ENCODE data around the gene TMEM266. TPM values are rescaled to one million over a fixed set of nuclear protein-coding genes. Genes with fewer than 3 reads are reported as not detected.

Gene TMEM266
- total RNA-seq, 1 donor from 2014 or later, result 0.21 TPM

DNA sequence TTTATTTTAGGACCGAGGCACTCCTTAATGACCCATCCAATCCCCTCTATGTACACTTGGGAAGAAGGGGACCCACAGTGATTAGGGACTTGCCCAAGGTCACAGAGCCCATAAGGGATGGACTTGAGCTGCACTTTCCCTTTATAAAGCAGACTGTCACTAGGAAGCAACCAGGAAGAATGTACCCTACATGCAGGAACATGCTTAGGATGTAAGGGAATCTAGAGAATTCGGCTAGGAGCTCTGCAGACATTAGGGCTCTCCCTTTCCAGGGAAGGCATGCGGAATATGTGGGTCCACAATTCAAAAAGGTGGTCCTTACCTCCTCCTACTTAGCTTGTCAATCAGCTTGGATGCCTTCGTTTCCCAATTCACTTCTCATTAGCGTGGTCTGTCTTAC, 78.7 kb downstream of the TMEM266 start:
- Histone ChIP-seq H3K36me3 (ENCODE audit: control insufficient read depth, insufficient read depth, low read length) (no peaks in the 10 kb centered on the region), H3K4me3 (ENCODE audit: low read depth, low read length) (no peak overlapping the region), H3K27me3 (ENCODE audit: control insufficient read depth, insufficient read depth, low read length) (peaks cover 3% of the 10 kb centered on the region)
- no peak for DNase-seq (ENCODE audit: low read depth)
- TF ChIP-seq, protein P1, sequence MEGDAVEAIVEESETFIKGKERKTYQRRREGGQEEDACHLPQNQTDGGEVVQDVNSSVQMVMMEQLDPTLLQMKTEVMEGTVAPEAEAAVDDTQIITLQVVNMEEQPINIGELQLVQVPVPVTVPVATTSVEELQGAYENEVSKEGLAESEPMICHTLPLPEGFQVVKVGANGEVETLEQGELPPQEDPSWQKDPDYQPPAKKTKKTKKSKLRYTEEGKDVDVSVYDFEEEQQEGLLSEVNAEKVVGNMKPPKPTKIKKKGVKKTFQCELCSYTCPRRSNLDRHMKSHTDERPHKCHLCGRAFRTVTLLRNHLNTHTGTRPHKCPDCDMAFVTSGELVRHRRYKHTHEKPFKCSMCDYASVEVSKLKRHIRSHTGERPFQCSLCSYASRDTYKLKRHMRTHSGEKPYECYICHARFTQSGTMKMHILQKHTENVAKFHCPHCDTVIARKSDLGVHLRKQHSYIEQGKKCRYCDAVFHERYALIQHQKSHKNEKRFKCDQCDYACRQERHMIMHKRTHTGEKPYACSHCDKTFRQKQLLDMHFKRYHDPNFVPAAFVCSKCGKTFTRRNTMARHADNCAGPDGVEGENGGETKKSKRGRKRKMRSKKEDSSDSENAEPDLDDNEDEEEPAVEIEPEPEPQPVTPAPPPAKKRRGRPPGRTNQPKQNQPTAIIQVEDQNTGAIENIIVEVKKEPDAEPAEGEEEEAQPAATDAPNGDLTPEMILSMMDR (IDR thresholded peaks at IDR 0.05; ENCODE audit: insufficient read depth, low read length, poor library complexity, severe bottlenecking), result no peak

DNA sequence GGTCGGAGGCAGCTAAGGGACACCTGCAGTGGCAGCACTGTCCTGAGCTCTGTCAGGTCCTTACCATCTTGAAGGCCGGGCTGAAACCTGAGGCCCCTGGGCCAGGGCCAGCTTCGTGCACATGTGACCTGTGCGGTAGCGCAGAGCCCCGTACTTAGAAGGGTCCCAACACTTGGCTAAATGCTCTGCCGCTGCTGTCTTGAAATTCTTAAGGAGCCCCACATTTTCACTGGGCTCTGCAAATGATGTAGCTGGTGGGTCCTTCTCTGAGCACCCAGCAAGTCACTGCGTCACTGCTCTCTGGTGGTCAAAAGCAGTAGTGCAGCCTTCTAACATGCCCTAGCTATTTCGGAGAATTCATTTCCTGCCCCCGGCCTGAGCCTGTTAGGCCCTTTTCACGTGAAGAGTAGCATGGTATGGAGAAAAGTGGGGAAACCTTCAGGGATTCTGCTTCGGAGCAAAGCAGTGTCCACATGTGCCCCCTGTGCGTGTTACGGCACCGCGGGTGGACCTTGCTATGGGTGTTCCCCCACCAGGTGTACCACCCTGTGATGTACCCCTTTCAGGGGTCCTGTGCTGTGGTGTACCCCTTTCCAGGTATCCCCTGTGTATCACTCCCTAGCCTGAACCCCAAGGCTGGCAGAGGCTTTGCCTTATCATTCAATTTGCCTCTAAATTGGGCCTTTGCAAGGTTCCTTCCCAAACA, 79.7 kb downstream of the TMEM266 start:
- H3K4me3 ChIP-seq (ENCODE audit: low read depth, low read length), result no peak overlapping the region
- TF ChIP-seq, protein P1 (IDR thresholded peaks at IDR 0.05; ENCODE audit: insufficient read depth, low read length, poor library complexity, severe bottlenecking), result peak; percentile 93
- no peaks in the 10 kb centered on the region for H3K36me3 ChIP-seq (ENCODE audit: control insufficient read depth, insufficient read depth, low read length)
- peak; percentile 14 for DNase-seq (ENCODE audit: low read depth)
- peaks cover 3% of the 10 kb centered on the region for H3K27me3 ChIP-seq (ENCODE audit: control insufficient read depth, insufficient read depth, low read length)

DNA sequence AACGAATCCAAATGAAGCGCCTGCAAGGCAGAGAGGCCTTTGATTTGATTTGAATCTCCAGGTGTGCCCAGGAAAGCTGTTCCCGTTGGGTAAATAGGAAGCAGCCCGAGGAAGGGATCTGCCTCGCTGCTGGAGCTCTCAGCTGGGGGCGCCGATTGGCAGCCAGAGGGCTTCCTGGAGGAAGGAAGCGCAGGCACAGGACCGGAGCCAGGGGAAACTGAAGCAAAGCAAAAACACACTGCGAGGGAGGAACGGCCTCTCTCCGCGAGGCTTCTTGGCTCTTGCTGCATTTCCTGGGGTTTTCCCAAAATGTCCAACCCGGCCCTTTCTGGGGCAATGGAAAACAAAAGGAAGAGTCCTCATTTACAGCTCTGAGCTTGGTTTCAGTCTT, 80.3 kb downstream of the TMEM266 start:
- TF ChIP-seq, protein P1 (IDR thresholded peaks at IDR 0.05; ENCODE audit: insufficient read depth, low read length, poor library complexity, severe bottlenecking), result no peak
- no peak for DNase-seq (ENCODE audit: low read depth)
- H3K36me3 ChIP-seq (ENCODE audit: control insufficient read depth, insufficient read depth, low read length), result no peaks in the 10 kb centered on the region

DNA sequence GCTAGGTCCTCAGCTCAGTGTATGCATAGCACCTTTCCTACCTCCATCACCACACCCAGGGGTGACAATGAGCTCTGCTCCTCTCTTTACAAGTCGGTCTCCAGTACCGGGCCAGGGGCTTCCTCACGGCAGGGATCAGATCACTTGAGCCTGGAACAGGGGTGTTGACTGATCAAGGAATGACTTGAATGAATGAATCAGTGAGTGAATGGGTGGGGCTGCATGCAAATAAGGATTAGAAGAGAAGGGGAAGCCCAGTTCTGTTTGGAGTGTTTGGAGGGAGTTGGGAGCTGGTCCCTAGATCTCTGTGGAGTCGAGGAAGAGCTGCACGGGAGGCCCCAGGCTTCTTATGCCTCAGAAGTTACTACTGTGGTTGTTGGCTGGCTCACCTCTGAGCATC, 87.0 kb downstream of the TMEM266 start:
- Histone ChIP-seq H3K27me3 (ENCODE audit: control insufficient read depth, insufficient read depth, low read length) (no peaks in the 10 kb centered on the region), H3K36me3 (ENCODE audit: control insufficient read depth, insufficient read depth, low read length) (no peaks in the 10 kb centered on the region), H3K4me3 (ENCODE audit: low read depth, low read length) (no peak overlapping the region)
- no peak for DNase-seq (ENCODE audit: low read depth)
- TF ChIP-seq, protein P1 (IDR thresholded peaks at IDR 0.05; ENCODE audit: insufficient read depth, low read length, poor library complexity, severe bottlenecking), result no peak

More for the DNA sequence above, 80.3 kb downstream of the TMEM266 start:
- no peak overlapping the region for H3K4me3 ChIP-seq (ENCODE audit: low read depth, low read length)
- H3K27me3 ChIP-seq (ENCODE audit: control insufficient read depth, insufficient read depth, low read length), result peaks cover 3% of the 10 kb centered on the region

DNA sequence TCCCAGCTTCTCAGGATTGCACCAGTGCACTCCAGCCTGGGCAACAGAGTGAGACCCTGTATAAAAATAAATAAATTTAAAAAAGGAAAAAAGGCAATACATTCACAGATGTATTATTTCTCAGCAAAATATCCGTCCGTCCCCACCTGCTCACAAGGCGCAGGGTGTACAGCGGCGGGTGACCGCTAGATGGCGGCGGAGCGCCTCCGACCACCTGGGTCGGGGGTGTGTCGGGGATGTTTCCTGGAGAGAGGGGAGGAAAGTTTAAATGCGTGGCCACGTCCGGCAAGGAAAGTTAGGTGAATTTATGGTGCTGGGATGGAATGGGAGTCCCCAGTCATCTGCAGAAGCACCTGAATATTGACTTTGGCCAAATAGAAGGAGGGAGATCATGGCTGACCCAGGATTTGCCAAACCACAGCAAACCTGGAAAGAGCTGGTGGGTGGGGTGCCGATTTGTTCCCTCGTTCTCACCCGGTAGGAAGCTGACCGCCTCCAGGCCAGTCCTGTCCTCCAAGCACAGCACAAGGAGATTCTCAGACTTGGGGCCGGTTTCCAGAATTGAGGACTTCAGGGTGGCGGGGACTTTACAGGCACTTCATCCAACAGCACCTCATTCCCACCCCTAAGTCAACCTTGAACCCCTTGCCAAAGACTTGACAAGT, 88.3 kb downstream of the TMEM266 start:
- no peak for DNase-seq (ENCODE audit: low read depth)
- TF ChIP-seq, protein P1 (IDR thresholded peaks at IDR 0.05; ENCODE audit: insufficient read depth, low read length, poor library complexity, severe bottlenecking), result peak; percentile 100
- no peaks in the 10 kb centered on the region for H3K27me3 ChIP-seq (ENCODE audit: control insufficient read depth, insufficient read depth, low read length)
- H3K4me3 ChIP-seq (ENCODE audit: low read depth, low read length), result no peak overlapping the region
- H3K36me3 ChIP-seq (ENCODE audit: control insufficient read depth, insufficient read depth, low read length), result no peaks in the 10 kb centered on the region
